K562 (cell line): Measurements from ENCODE around the gene SLC6A6. TPM values are rescaled to one million over a fixed set of nuclear protein-coding genes. Genes with fewer than 3 reads are reported as not detected.

Experiments
- CREBBP ChIP-seq: IDR thresholded peaks from one replicate; pipeline ENCODE4 v1.6.1; 2012; ENCODE audit warnings: low read depth, mild to moderate bottlenecking, control low read depth, inconsistent platforms, low read length
- EP400 ChIP-seq: fragments of 450-650 bp; IDR thresholded peaks from 2 replicates; pipeline ENCODE4 v1.6.1; 2017; ENCODE audit warnings: antibody characterized with exemption, mild to moderate bottlenecking, moderate library complexity
- FOXJ2 ChIP-seq: fragments of 200-800 bp; sonication (Bioruptor generic); IDR thresholded peaks from 2 replicates; pipeline ENCODE4 v1.6.1; 2016; ENCODE audit warnings: missing genetic modification characterization, missing compliant biosample characterization
- GATAD2B ChIP-seq: fragments of 450-650 bp; IDR thresholded peaks from 2 replicates; pipeline ENCODE4 v1.6.1; 2017; ENCODE audit warnings: mild to moderate bottlenecking, borderline replicate concordance
- POLR2AphosphoS5 ChIP-seq: IDR thresholded peaks from 2 replicates; pipeline ENCODE4 v1.6.1; 2011; ENCODE audit warnings: mild to moderate bottlenecking, low read depth, low read length, moderate library complexity; ENCODE audit not compliant: control insufficient read depth, insufficient read depth
- RFX7 ChIP-seq: fragments of 250-450 bp; sonication (Bioruptor Pico); IDR thresholded peaks from 2 replicates; pipeline ENCODE4 v1.5.1; 2021; ENCODE audit warnings: mild to moderate bottlenecking
- ZEB2 ChIP-seq: fragments of 450-650 bp; IDR thresholded peaks from 2 replicates; pipeline ENCODE4 v1.6.1; 2016
- ZNF134 ChIP-seq: fragments of 250-450 bp; sonication (Bioruptor Pico); conservative IDR thresholded peaks from 2 replicates; pipeline ENCODE4 v1.4.0; 2020
- ZNF24 ChIP-seq: fragments of 450-650 bp; IDR thresholded peaks from 2 replicates; pipeline ENCODE4 v1.6.1; 2016
- ZNF324 ChIP-seq: fragments of 250-450 bp; sonication (Bioruptor Pico); IDR thresholded peaks from 2 replicates; pipeline ENCODE4 v1.4.0; 2020; ENCODE audit warnings: mild to moderate bottlenecking
- polyA plus RNA-seq, 8 experiments: library from polyadenylated mRNA; depleted of rRNA in 4 of 8; stranded (reverse) in 5 of 8; unstranded in 3 of 8; fragments of >200 nt; fragmentation: Nextera tagmentation in 2 of 8; fragmentation: Illumina TruSeq in 1 of 8; extraction: Ambion mirVana in 2 of 8; extraction: Trizol in 1 of 8; gene quantifications; 2 replicates each; pipeline versions ENCODE4 v1.2.1 to v1.2.3, GENCODE V29; 2011 to 2014; ENCODE audit warnings: inconsistent platforms in 1 of 8, missing spikeins in 1 of 8
- total RNA-seq, 7 experiments: library from RNA; depleted of rRNA in 6 of 7; stranded (reverse); fragments of >200 nt in 6 of 7; fragmentation: Illumina TruSeq in 2 of 7; extraction: Trizol in 2 of 7; gene quantifications; 2 replicates each; pipeline versions ENCODE4 v1.2.1 to v1.2.3, GENCODE V29; 2011 to 2021; ENCODE audit warnings: low replicate concordance in 1 of 7
- TF ChIP-seq, protein P1 (sequence below), 3 experiments: IDR thresholded peaks in 2 of 3; conservative IDR thresholded peaks in 1 of 3; 2 replicates each; pipeline ENCODE4 v1.5.1; 2011 to 2012; ENCODE audit warnings: low read length in 3 of 3, mild to moderate bottlenecking in 3 of 3, control low read depth in 2 of 3, improper control_type of control experiment in 1 of 3, inconsistent platforms in 1 of 3, low read depth in 1 of 3, mixed read lengths in 1 of 3, moderate library complexity in 1 of 3; ENCODE audit not compliant: insufficient read depth in 2 of 3
- TF ChIP-seq, protein P2 (sequence below): fragments of 250-450 bp; sonication (Bioruptor Pico); IDR thresholded peaks from 2 replicates; pipeline ENCODE4 v1.6.1; 2021; ENCODE audit warnings: mild to moderate bottlenecking
- TF ChIP-seq, protein P3 (sequence below): fragments of 450-650 bp; IDR thresholded peaks from 2 replicates; pipeline ENCODE4 v1.6.1; 2017; ENCODE audit warnings: antibody characterized with exemption
- TF ChIP-seq, protein P4 (sequence below), 3 experiments: fragments of 200-800 bp in 1 of 3; sonication (Bioruptor generic) in 1 of 3; sonication (generic) in 1 of 3; formaldehyde crosslinking in 1 of 3; IDR thresholded peaks; 2 replicates each; pipeline versions ENCODE4 v1.6.1 to v1.8.0; 2016 to 2022; ENCODE audit warnings: mild to moderate bottlenecking in 2 of 3, missing compliant biosample characterization in 2 of 3, missing genetic modification characterization in 2 of 3, missing genetic modification reagents in 1 of 3
- TF ChIP-seq, protein P5 (sequence below): fragments of 450-650 bp; IDR thresholded peaks from 2 replicates; pipeline ENCODE4 v1.6.1; 2017; ENCODE audit warnings: antibody characterized with exemption, mild to moderate bottlenecking
- TF ChIP-seq, protein P6 (sequence below), 2 experiments: fragments of 450-650 bp in 1 of 2; sonication (generic) in 1 of 2; formaldehyde crosslinking; conservative IDR thresholded peaks; 2 replicates each; pipeline versions ENCODE4 v1.4.0 to v1.8.1; 2020 to 2022; ENCODE audit warnings: mild to moderate bottlenecking in 1 of 2, missing genetic modification reagents in 1 of 2

Gene SLC6A6
- total and polyA plus RNA-seq, 9 of the 15 experiments (the other 6 are each of a cell fraction or from before 2014, with no cell fraction given): 12.3 to 203 (median 93.2) TPM

DNA sequence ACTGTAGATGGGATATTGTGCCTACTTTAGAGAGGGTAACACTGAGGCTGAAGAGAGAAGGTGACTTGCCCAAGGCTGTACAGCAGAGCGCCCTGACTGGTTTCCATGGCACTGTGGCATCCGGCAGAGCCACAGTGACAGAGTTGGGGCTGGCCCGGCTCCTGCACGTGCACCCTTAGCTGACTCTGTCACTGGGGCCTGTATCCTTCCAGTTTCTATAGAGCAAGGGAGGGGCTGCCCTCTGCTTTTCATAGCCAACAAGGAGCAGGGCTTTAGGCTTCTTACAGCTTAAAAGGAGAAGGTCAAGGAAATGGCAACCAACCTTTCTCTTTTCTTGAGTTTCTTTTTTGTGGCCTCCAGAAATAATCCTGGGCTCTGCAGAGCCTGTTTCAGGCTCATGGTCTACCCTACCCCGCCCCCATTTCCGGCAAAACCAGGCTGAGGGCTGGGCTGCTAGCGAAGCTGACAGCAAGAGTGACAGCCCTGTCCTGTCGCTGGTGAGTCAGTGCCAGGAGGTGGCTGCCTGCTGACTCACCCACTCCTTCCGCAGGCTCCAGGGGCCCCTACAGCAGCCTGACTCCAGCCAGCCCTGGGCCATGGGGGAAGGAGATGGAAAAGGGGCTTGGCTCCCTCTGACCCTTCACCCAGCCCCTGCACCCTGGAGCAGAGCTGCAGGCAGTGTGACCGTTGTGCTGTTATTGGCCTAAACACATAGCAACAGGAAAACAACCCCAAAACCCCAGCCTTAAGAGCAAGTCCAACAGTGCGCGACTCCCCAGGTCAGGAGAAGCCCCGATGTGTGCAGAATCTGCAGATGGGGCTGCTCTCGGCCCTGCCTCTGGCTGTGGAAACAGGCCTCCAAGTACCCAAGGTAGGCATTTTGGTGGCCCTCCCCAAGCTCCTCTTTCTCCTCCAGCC, 29.8 kb downstream of the SLC6A6 start (continued):
- TF ChIP-seq RFX7 (CRISPR knock-in tag) (0 out of 2 replicates have a peak, but pooled peaks have one; percentile 30), CREBBP (no peak), ZNF24 (peak; percentile 64), ZNF134 (CRISPR knock-in tag) (no peak), FOXJ2 (tag) (no peak), EP400 (peak; percentile 70), GATAD2B (no peak), ZEB2 (no peak; the same call in 1 of the 2 replicates), ZNF324 (CRISPR knock-in tag) (no peak), POLR2AphosphoS5 (no peak; the same call in 1 of the 2 replicates)
- TF ChIP-seq, protein P1, sequence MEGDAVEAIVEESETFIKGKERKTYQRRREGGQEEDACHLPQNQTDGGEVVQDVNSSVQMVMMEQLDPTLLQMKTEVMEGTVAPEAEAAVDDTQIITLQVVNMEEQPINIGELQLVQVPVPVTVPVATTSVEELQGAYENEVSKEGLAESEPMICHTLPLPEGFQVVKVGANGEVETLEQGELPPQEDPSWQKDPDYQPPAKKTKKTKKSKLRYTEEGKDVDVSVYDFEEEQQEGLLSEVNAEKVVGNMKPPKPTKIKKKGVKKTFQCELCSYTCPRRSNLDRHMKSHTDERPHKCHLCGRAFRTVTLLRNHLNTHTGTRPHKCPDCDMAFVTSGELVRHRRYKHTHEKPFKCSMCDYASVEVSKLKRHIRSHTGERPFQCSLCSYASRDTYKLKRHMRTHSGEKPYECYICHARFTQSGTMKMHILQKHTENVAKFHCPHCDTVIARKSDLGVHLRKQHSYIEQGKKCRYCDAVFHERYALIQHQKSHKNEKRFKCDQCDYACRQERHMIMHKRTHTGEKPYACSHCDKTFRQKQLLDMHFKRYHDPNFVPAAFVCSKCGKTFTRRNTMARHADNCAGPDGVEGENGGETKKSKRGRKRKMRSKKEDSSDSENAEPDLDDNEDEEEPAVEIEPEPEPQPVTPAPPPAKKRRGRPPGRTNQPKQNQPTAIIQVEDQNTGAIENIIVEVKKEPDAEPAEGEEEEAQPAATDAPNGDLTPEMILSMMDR (IDR thresholded peaks at IDR 0.05 in 2 of 3, conservative IDR thresholded peaks at IDR 0.05 in 1 of 3; ENCODE audit: insufficient read depth in 2 of 3, low read depth in 1 of 3, low read length in 3 of 3): no peak
- TF ChIP-seq, protein P2, sequence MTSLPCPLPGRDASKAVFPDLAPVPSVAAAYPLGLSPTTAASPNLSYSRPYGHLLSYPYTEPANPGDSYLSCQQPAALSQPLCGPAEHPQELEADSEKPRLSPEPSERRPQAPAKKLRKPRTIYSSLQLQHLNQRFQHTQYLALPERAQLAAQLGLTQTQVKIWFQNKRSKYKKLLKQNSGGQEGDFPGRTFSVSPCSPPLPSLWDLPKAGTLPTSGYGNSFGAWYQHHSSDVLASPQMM (CRISPR knock-in tag): no peak
- TF ChIP-seq, protein P3, sequence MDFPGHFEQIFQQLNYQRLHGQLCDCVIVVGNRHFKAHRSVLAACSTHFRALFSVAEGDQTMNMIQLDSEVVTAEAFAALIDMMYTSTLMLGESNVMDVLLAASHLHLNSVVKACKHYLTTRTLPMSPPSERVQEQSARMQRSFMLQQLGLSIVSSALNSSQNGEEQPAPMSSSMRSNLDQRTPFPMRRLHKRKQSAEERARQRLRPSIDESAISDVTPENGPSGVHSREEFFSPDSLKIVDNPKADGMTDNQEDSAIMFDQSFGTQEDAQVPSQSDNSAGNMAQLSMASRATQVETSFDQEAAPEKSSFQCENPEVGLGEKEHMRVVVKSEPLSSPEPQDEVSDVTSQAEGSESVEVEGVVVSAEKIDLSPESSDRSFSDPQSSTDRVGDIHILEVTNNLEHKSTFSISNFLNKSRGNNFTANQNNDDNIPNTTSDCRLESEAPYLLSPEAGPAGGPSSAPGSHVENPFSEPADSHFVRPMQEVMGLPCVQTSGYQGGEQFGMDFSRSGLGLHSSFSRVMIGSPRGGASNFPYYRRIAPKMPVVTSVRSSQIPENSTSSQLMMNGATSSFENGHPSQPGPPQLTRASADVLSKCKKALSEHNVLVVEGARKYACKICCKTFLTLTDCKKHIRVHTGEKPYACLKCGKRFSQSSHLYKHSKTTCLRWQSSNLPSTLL: no peak
- TF ChIP-seq, protein P4, sequence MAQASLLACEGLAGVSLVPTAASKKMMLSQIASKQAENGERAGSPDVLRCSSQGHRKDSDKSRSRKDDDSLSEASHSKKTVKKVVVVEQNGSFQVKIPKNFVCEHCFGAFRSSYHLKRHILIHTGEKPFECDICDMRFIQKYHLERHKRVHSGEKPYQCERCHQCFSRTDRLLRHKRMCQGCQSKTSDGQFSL (CRISPR knock-in tag; IDR thresholded peaks at IDR 0.05): no peak
- TF ChIP-seq, protein P4 (tag; IDR thresholded peaks at IDR 0.05): no peak
- TF ChIP-seq, protein P5, sequence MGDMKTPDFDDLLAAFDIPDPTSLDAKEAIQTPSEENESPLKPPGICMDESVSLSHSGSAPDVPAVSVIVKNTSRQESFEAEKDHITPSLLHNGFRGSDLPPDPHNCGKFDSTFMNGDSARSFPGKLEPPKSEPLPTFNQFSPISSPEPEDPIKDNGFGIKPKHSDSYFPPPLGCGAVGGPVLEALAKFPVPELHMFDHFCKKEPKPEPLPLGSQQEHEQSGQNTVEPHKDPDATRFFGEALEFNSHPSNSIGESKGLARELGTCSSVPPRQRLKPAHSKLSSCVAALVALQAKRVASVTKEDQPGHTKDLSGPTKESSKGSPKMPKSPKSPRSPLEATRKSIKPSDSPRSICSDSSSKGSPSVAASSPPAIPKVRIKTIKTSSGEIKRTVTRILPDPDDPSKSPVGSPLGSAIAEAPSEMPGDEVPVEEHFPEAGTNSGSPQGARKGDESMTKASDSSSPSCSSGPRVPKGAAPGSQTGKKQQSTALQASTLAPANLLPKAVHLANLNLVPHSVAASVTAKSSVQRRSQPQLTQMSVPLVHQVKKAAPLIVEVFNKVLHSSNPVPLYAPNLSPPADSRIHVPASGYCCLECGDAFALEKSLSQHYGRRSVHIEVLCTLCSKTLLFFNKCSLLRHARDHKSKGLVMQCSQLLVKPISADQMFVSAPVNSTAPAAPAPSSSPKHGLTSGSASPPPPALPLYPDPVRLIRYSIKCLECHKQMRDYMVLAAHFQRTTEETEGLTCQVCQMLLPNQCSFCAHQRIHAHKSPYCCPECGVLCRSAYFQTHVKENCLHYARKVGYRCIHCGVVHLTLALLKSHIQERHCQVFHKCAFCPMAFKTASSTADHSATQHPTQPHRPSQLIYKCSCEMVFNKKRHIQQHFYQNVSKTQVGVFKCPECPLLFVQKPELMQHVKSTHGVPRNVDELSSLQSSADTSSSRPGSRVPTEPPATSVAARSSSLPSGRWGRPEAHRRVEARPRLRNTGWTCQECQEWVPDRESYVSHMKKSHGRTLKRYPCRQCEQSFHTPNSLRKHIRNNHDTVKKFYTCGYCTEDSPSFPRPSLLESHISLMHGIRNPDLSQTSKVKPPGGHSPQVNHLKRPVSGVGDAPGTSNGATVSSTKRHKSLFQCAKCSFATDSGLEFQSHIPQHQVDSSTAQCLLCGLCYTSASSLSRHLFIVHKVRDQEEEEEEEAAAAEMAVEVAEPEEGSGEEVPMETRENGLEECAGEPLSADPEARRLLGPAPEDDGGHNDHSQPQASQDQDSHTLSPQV: peak; percentile 94
- TF ChIP-seq, protein P6, sequence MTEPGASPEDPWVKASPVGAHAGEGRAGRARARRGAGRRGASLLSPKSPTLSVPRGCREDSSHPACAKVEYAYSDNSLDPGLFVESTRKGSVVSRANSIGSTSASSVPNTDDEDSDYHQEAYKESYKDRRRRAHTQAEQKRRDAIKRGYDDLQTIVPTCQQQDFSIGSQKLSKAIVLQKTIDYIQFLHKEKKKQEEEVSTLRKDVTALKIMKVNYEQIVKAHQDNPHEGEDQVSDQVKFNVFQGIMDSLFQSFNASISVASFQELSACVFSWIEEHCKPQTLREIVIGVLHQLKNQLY (CRISPR knock-in tag; conservative IDR thresholded peaks at IDR 0.05): no peak
